GM19397 (cell line): ENCODE measurements around the gene DNAJC3.

Source experiments
- ATAC-seq: cut with Tn5 transposase; IDR thresholded peaks from one replicate; pipeline ENCODE4 v1.9.1; 2021; ENCODE audit warnings: mild to moderate bottlenecking, moderate library complexity; ENCODE audit not compliant: unreplicated experiment

The DNAJC3 gene, protein sequence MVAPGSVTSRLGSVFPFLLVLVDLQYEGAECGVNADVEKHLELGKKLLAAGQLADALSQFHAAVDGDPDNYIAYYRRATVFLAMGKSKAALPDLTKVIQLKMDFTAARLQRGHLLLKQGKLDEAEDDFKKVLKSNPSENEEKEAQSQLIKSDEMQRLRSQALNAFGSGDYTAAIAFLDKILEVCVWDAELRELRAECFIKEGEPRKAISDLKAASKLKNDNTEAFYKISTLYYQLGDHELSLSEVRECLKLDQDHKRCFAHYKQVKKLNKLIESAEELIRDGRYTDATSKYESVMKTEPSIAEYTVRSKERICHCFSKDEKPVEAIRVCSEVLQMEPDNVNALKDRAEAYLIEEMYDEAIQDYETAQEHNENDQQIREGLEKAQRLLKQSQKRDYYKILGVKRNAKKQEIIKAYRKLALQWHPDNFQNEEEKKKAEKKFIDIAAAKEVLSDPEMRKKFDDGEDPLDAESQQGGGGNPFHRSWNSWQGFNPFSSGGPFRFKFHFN

GRCh38 chr13:95676762-95677563 lies at the start of gene DNAJC3:
Gene DNAJC3, plus strand, starts transcription at chr13:95677139. Its CDS starts 117 bp downstream, at chr13:95677256.
- peak; percentile 97 for ATAC-seq

GRCh38 chr13:95627590-95627989 lies 49.3 kb upstream of the DNAJC3 start:
- no peak for ATAC-seq

DNA sequence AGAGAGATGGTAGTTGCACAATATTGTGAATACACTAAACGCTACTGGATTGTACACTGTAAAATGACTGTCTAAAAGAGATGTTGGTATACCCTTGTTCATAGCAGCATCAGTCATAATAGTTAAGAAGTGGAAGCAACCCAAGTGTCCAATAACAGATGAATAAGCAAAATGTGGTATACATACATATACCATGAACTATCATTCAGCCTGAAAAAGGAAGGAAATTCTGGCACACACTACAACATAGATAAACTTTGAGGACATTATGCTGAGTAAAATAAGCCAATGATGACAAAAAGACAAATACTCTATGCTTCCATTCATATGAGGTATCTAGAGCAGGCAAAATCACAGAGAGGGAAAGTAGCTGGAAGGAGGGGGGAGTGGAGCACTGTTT lies 48.5 kb upstream of the DNAJC3 start:
- ATAC-seq: no peak

- ATAC-seq: no peak
These were observed 47.9 kb upstream of the DNAJC3 start for GRCh38 chr13:95629071-95629470.

GRCh38 chr13:95630593-95630992 lies 46.3 kb upstream of the DNAJC3 start:
- no peak for ATAC-seq

DNA sequence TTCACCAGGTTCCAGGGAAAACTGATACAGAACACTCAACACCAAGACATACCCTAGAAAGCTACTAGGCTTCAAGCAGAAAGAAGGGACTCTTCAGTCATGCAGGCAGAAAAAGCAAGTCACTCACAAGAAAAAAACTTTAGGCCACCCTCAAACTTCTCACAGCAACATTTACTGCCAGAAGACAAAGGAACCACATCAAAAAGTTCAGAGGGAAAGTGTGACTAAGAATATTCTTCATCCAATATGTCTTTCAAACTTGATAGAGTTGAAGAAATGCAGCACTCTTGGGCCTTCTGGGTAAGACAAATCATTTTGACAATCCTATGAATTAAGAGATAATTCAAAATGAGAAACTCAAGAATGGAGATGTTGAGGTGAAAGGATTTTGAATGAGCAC lies 40.1 kb upstream of the DNAJC3 start:
- no peak for ATAC-seq

GRCh38 chr13:95641291-95642027 lies 35.5 kb upstream of the DNAJC3 start:
- no peak for ATAC-seq

- no peak for ATAC-seq
These were observed 34.8 kb upstream of the DNAJC3 start for GRCh38 chr13:95642028-95642621.

DNA sequence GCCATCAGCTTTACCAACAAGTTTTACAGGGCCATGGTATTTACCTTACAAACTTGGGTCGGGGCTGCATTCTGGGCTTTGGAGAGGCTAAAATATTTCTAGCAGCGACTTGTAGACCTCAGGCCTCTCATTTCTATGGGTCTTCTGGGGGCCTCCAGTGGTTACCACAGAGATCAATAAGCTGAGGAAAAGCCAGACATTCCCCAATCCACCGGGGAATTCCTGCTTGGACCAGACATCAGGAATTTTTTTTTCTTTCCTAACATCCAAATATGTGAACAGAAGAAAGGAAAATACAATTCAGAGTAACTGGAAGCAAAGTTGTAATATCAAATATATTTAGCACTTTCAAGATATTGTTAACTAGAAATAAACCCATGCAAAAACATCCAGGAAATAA lies 33.9 kb upstream of the DNAJC3 start:
- ATAC-seq: no peak

DNA sequence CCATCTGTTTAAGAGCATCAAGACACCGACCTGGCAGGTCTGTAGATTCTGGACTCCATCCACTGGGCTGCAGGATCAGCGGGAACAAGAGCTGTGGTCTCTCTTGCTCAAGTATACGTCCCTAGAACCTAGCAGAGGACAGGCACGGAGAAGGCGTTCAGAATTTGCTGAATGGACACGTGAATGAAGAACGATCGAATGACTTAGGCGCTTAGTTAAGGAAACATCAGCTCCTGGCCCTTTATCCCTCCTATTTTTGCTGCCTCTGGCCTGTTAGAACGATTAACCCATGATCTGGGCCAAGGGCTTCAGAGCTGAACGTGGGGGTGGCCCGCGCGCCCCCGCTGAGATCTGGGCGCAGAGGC lies 33.4 kb upstream of the DNAJC3 start:
- ATAC-seq: no peak

- ATAC-seq: peak; percentile 44
These were observed 32.9 kb upstream of the DNAJC3 start for GRCh38 chr13:95643936-95644598.

GRCh38 chr13:95644601-95645052 lies 32.3 kb upstream of the DNAJC3 start, which contains the start of gene DZIP1:
Gene DZIP1, minus strand, starts transcription at chr13:95644706. Its CDS starts 2,677 bp downstream, at chr13:95642029.
- peak; percentile 56 for ATAC-seq

- no peak for ATAC-seq
These were observed 29.6 kb upstream of the DNAJC3 start for GRCh38 chr13:95647321-95647720.

DNA sequence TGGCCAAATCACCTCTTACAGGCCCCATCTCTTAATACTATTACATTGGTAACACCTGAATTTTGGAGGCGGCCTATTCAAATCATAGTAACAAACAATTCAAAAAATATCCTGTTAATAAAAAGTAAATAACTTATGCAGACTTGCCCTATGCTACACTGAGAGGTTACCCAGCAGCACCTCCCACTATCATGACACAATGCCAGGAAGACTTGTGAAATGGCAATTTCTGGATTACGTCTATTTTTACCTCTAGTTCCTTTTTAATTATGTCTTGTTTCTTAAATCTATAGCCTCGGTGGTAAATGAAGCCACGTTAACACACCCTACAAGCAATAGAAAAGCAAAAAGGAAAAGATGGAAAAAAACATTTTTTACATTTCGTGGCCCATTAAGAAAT lies 26.2 kb upstream of the DNAJC3 start:
- ATAC-seq: no peak

- no peak for ATAC-seq
These were observed 24.6 kb upstream of the DNAJC3 start for GRCh38 chr13:95652244-95652764.

- no peak for ATAC-seq
These were observed 24.1 kb upstream of the DNAJC3 start for GRCh38 chr13:95652821-95653220.

- no peak for ATAC-seq
These were observed 20.4 kb upstream of the DNAJC3 start for GRCh38 chr13:95656386-95657015.

DNA sequence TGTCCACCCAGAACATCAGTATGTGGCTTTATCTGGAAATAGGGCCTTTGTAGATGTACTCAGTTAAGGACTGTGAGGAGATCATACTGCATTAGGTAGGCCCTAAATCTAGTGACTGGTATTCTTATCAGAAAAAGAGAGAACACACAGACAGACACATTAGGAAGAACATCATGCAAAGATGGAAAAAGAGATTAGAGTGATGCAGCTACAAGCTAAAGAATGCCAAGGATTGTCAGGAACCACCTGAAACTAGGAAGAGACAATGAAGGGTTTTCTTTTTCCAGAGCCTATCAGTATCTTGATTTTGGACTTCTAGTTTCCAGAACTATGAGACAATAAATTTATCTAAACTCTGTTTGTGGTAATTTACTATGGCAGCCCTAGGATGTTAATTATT lies 17.4 kb upstream of the DNAJC3 start:
- no peak for ATAC-seq

- no peak for ATAC-seq
These were observed 15.9 kb upstream of the DNAJC3 start for GRCh38 chr13:95660981-95661581.
